HG02623 (cell line): ENCODE measurements around the gene IQGAP2.
"Not testable (repeated sequence)": the region's sequence is repeated elsewhere in the genome, so short reads cannot be mapped to it uniquely, and the experiment has no call there.

Source experiments
- ATAC-seq: cut with Tn5 transposase; IDR thresholded peaks from one replicate; pipeline ENCODE4 v1.9.1; 2021; ENCODE audit warnings: moderate library complexity; ENCODE audit not compliant: unreplicated experiment

IQGAP2 gene, protein sequence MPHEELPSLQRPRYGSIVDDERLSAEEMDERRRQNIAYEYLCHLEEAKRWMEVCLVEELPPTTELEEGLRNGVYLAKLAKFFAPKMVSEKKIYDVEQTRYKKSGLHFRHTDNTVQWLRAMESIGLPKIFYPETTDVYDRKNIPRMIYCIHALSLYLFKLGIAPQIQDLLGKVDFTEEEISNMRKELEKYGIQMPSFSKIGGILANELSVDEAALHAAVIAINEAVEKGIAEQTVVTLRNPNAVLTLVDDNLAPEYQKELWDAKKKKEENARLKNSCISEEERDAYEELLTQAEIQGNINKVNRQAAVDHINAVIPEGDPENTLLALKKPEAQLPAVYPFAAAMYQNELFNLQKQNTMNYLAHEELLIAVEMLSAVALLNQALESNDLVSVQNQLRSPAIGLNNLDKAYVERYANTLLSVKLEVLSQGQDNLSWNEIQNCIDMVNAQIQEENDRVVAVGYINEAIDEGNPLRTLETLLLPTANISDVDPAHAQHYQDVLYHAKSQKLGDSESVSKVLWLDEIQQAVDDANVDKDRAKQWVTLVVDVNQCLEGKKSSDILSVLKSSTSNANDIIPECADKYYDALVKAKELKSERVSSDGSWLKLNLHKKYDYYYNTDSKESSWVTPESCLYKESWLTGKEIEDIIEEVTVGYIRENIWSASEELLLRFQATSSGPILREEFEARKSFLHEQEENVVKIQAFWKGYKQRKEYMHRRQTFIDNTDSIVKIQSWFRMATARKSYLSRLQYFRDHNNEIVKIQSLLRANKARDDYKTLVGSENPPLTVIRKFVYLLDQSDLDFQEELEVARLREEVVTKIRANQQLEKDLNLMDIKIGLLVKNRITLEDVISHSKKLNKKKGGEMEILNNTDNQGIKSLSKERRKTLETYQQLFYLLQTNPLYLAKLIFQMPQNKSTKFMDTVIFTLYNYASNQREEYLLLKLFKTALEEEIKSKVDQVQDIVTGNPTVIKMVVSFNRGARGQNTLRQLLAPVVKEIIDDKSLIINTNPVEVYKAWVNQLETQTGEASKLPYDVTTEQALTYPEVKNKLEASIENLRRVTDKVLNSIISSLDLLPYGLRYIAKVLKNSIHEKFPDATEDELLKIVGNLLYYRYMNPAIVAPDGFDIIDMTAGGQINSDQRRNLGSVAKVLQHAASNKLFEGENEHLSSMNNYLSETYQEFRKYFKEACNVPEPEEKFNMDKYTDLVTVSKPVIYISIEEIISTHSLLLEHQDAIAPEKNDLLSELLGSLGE (N-terminal part only)

DNA sequence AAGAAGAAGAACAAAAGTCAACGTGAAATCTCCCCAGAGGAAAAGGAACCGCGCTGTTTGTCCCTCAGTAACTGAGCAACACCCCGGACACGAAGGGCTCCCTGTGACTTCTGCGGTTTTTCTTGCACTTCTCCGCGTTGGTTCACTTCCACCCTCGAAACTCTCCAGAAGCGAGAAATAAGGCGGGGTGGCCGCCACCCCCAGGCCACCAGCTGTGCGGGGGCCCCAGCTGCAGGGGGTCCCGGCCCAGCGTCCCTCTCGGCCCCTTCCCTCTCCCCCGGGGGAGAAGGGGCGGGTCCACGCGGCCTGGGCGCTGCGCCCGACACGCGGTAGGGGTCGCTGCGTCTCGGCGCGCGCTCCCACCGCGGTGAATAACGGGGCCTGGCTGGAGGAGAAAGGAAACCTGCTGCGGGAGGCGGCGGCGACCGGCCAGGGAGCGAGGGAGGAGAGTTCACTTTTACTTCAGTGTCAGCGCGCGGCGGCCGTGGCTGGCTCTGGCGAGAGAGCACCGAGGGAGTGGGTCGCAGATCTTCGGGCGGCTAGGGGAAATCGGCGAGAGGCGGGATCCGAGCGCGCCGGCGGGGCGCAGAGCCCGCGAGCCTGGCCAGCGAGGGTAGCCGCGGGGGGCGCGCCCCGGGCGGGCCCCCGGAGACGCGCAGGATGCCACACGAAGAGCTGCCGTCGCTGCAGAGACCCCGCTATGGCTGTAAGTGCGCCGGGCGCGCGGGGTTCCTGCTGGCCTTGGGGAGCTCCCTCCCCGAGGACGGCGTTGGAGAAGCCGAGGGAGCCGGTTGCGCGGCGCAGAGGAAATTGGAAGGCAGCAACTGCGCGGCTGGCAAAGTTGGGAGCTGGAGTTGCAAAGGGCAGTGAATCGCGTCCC lies at the start of gene IQGAP2:
Gene IQGAP2, plus strand, starts transcription at position 400 of the 880 bp plus-strand sequence. Its CDS starts 261 bp downstream, at position 661.
- ATAC-seq = peak; percentile 46

DNA sequence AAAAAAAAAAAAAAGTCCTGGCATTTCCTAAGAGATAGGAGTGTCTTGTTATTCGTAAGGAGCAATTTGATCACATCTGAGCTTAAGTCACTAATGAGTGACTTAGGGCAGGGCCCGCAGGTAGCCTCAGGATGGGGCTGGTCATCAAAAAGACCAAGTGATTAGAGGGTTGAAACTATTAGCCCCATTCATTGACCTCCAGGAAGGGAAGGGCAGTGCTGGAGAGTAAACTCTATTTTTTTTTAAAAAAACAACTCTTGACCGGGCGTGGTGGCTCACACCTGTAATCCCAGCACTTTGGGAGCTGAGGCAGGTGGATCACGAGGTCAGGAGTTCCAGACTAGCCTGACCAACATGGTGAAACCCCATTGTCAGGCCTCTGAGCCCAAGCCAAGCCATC lies 46.2 kb upstream of the IQGAP2 start:
- no peak for ATAC-seq

DNA sequence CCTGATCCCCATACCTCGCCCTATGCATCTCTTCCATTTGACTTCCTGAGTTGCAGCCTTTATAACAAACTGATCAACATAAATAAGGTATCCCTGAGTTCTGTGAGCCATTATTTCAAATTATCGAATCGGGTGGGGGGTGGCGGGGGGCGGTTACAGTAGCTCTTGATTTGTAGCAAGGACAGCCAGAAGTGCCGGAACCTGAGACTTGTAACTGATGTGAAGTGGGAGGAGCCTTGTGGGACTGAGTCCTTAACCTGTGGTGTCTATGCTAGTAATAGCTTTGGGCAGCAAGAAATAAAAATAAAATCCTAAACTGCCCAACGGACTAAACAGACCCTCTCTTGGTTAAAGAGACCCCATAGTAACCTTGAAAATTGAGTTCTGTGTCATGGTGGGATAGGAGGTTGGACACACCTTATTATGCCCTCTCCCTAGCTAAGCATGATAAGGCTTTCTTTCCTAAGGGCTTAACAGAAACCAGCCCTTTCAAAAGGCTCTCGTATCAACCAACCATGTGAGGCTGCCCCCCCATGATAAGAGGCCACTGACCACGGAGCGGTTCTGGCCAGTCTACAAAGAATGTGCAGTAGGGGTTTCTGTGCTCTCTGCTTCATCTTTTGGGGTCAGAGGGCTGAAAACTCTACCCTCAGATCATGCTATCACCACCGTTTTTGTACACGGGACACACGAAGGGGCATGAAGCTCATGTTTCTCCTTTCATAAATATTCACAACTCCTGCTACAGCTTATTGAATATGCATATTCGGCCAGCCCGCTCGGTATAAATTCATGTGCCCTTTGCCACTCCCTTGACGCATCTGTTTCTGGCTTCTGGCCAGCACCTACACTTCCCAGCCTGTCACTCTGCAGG lies 39.5 kb upstream of the IQGAP2 start:
- ATAC-seq = no peak

DNA sequence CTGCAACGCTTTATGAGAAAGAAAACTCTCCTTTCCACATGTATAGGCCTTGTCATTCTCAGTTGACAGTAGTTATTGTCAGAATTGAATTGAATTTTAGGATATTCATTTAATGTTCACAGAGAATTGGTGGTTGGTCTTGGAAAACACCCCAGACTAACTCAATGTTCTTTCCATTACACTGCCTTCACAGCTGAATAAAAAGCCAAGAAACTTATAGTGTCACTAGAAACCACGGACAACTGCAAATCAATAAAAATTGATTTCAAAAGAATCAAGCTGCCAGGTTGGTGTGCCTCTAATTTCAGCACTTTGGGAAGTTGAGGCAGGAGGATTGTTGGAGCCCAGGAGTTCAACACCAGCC lies 38.9 kb upstream of the IQGAP2 start:
- no peak for ATAC-seq

DNA sequence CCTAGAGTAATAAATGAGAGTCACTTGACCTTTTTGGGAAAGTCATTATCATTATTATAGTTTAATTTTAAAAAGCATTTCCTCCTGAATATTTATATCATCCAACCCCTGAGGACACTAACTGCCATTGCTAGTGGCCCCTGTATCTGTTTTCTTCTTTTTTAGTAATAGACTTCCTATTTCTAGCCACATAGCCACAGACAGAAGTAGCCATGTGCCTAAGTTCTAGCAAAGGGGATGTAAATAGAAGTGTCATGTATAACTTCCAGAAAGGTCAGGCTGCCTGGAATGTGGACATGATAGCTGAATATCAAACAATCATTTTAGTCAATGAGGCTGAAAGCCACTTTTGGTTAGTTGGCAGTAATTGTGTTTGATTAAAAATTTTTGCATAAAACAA lies 37.5 kb upstream of the IQGAP2 start:
- no peak for ATAC-seq

DNA sequence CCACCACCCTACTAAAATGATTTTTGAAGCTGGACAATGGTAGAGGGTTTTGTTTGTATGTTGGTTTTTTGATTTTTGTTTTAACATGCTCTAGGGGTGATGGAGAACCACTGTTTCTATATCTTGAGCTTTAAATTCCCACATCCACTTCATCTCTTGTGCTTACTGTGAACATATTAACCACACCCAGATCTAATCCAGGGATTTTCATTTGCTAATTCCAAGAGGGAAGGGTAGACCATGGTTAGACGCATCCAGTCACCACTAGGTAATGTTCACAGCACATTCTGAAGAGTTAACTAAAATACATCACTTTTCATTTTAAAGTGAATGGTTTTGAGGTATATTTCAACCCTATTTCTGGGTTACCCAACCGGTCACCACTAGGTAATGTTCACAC lies 36.5 kb upstream of the IQGAP2 start:
- no peak for ATAC-seq

DNA sequence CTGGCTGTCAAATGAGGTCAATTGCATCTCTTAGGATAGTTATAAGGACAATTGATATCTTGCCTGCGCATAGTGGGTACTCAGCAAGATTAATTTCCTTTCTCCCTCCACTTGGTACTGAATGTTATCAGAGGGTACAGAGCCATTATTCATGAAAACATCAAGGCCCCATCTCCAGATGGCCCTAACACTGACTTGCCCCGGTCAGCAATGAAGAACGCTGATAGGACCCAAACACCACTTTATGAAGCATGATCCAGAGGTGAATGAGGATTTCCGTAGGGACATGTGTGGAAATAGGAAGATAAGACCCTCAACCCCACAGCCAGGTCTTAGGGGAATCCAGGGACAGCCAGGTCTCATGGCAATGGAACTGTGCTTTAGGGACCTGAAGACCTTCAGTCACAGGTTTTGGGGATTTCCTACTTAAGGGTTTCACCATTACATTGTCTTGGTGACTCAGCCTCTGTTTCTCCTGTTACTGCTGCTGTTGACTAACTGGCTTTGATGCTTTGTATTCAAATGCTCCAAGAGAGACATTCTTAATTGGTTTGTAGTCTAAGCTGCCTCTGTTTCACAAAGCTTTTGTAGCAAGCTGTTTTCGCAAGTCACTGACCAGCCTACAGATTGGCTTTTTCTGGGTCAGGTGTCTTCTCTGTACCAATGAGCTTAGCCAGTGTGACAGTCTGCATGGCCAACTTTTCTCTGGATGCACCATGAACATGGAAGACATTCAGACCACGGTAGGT lies 35.3 kb upstream of the IQGAP2 start:
- no peak for ATAC-seq

DNA sequence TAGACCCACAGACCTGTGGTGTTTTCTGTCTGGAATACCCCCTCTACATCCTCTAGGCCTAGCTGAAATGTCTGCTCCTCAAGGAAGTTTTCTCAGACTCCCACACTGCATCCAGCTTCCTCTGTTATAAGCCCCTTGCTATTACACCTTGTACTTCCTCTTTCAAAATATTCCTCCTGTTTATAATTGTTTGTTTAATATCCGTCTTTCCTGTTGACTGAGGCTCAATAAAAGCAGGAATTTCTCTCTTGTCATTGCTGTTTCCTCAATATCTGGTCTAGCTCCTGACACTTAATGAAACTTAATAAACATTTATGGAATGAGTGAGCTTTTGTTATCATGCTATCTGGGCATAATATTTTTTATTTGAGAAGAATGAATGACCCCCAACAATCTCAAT lies 34.1 kb upstream of the IQGAP2 start:
- no peak for ATAC-seq

DNA sequence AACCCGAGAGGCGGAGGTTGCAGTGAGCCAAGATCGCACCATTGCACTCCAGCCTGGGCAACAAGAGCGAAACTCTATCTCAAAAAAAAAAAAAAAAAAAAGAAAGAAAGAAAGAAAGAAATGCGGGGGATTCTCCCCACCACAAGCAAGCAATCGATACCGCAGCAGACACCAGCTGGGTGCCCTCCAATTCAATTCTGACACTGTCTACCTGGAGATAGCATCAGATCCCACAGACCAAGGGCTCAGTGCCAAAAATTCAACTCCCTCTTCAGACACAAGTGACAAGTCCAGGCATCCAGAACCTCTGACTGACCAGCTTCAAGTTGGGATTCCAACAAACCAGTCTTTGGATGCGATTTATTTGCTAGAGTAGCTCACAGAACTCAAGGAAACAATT lies 33.4 kb upstream of the IQGAP2 start:
- not testable (repeated sequence) for ATAC-seq

DNA sequence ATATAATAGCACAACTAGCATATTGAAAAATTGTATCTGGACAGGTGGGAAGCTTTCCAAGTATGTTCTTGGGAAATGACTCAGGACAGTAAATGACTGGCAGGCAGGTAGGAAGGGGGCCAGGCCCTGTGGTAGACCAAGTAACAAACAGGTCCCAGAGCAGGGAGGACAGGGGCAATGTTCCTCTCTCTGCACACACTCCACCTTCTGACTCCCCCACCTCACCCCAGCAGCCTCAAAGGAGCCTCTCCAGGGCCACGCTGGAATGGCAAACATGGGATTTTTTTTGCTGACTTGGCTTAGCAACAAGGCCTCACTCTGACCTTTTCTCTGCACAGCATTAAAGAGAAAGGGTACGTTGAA lies 31.1 kb upstream of the IQGAP2 start:
- no peak for ATAC-seq

DNA sequence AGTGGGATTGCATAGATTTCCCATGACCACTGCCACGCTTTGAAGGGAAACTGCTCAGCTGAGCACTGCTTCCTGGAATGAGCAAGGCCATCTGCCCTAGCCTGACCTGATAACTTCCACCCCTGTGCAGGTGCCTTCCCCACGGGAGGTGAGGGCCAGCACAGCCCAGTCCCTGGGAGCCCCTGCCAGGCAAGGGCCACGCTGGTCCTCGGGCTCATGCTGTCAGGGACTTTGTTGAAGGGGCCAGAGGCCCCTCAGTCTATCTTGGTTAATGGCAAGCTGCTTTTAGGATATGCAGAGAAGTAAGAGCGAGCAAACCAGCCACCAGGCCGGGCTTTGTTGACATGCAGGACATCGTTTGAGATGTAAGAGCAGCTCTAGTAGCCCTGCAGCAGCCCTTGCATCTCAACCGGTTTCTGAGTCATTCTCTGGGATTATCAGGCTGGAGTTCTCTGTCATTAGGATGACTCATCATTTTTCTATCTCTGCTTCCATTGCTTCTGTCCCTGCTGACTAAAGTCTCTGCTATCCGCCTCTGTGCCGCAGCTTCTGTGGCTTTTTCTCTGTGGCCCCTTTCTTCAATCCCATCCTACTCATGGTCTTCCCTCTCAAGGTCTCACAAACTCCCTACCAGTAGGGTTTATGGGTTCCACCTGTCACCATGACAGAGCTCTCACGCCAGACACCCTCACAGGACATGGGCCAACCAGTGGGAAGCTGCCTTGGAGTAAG lies 30.6 kb upstream of the IQGAP2 start:
- ATAC-seq = no peak

DNA sequence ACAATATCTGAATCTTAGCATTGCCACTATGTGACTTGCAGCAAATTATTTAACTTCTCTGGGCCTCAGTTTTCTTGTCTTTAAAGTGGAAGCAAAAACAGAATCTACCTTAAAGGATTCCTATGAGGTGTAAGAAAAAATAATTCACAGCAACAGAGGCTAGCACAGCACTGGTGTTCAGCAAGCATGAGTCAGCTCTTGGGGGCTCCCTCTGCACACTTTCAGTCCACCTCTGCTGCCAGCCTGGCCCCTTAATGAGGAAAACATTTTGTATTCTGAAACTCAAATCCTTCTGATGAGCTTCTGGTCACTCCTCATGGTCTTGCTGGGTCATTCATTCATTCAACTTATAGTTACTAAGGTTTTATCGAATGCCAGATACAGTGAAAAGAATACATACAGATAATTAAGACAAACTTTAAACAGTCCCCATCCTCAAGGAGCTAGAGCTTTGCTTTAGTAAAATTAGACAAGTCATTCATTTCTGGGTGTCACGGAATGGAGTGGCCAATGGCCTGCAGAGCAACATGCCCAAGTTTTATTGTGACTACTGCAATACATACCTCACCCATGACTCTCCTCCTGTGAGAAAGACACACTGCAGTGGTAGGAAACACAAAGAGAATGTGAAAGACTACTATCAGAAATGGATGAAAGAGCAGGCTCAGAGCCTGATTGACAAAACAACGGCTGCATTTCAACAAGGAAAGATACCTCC lies 26.8 kb upstream of the IQGAP2 start:
- ATAC-seq = no peak

DNA sequence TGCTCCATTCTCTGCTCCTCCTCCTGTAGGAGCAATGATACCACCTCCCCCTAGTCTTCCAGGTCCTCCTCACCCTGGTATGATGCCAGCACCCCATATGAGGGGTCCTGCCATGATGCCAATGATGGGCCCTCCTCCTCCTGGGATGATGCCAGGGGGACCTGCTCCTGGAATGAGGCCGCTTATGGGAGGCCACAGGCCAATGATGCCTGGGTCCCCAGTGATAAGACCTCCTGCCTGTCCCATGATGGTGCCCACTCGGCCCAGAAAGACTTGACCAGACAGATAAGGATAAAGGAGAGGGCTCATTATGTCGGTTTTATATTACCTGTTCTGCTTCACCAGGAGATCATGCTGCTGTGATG lies 26.2 kb upstream of the IQGAP2 start:
- ATAC-seq = no peak

DNA sequence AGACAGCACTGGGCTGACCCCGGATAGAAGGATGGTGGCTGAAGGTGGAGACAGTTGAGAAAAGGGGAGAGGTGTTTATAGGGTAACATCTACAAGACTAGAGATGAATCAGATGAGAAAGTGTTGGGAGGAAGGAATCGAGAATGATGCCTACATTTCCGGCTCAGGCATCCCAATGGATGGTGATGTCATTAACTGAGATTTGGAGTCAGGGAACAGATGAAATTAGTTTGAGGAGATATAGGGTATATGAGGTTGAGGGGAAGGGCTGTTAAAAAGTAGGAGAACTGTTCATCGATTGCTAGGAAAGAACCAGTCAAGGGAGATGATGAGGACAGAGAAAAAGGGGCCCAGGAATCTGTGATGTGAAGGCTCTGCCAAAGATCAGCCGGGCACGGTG lies 24.7 kb upstream of the IQGAP2 start:
- no peak for ATAC-seq

DNA sequence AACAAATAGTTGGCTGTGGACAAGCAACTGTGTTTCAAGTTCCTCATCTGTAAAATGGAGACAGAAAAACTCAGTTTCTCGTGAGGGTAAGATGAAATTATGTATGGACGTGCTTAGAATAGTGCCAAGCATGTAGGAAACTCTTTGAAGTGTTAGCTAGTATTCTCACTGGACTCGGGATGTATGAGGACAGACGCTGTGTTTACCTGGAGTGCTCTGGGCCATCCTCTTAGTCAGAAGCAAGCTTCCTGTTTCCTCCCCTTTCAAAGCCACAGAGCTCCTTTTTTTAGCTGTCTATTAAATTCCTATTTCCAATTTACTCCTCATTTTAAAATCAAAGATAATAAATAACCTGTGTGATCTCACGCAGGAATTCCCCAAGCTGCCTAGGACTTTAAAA lies 23.8 kb upstream of the IQGAP2 start:
- ATAC-seq = no peak

DNA sequence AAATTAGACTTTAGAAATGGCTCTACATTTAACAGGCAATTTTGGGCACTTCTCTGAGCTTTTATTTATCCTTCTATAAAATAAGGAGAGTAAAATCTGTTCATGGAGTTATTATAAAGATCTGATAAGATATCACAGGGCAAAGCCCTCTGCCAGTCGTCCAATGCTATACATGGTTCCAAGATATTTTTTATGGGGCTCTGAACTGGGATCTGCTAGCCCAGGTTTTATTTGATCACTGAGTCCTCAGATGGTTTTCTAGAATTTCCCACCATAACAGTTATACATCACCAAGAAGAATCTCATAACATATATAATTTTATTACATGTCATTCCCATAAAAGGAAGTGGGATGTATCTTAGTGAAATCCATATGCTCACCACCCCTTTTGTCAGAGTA lies 23.2 kb upstream of the IQGAP2 start:
- ATAC-seq = no peak

DNA sequence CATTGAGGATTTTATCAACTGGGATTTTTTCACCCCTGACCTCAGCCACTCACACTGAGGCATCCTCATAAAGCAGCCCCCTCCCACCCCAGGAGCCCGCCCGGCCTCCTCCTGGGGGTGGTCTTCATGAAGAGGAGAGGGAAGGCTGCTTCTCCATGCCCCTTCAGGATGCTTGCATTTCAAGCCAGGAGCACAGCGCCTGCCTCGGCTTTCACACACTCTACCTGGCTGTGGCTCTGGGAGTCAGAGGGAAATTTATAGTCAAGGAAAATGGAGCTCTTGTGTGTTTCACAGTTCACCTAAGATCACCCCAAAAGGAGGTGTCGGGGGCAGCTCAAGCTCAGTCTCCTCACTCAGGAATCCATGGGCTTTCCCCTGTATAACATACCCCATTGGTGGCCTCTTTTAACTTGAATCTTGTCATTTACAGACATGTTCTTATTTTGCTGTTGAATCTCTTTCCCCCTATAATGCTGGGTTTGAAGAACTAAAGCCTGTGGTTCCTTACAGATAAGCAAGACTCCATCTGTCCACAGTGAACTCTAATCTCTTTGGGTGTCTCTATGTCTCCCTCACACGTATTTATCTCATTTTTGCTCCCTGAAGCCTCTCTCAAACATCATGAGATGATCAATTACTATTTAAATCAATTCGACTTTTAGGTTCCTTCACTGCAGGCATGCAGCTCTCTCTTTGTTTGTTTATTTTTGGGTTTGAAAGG lies 22.6 kb upstream of the IQGAP2 start:
- ATAC-seq = no peak
